T-cell (primary cell): ENCODE data around the gene CYS1. TPM values are rescaled to one million over a fixed set of nuclear protein-coding genes. Genes with fewer than 3 reads are reported as not detected.
"Not testable (repeated sequence)": the region's sequence is repeated elsewhere in the genome, so short reads cannot be mapped to it uniquely, and the experiment has no call there.

Source experiments
- ATAC-seq, 4 experiments: fragments of 200-7000 bp in 3 of 4; fragments of 150-1000 bp in 1 of 4; cut with Tn5 transposase; replicated peaks in 1 of 4; 1 replicate in 3 of 4; 2 replicates in 1 of 4; pipeline ENCODE4 v1.10.0; 2021; ENCODE audit warnings: moderate library complexity in 3 of 4, mild to moderate bottlenecking in 2 of 4, moderate number of reproducible peaks in 1 of 4
- CTCF ChIA-PET, 2 donors: fragments of 300-600 bp; sonication (Branson Sonifier 250); formaldehyde crosslinking; loops; one replicate each; lab custom pipeline; 2022; ENCODE audit warnings: antibody characterized with exemption in 2 of 2; lab: Charles Lee
- POLR2A ChIA-PET, 2 donors: fragments of 300-600 bp; sonication (Branson Sonifier 250); formaldehyde crosslinking; loops; one replicate each; lab custom pipeline; 2022; ENCODE audit warnings: antibody characterized with exemption in 2 of 2; lab: Charles Lee
- DNase-seq, 35 experiments: peaks; one replicate each; pipeline versions ENCODE4 v3.0.0 to v3.0.0-alpha.2; 2013 to 2023
- H3K27ac ChIP-seq: one replicate; pipeline ENCODE4 v1.5.1; 2013; ENCODE audit warnings: low read length
- H3K27me3 ChIP-seq, 2 experiments: replicated peaks in 1 of 2; 1 replicate in 1 of 2; 2 replicates in 1 of 2; pipeline versions ENCODE4 v1.6.1 to v1.7.0; 2013; ENCODE audit warnings: low read length in 1 of 2, mixed read lengths in 1 of 2; ENCODE audit not compliant: control insufficient read depth in 2 of 2, insufficient read depth in 2 of 2; ENCODE audit errors: extremely low read depth in 1 of 2
- H3K36me3 ChIP-seq, 2 donors: 1 replicate in 1 of 2; 2 replicates in 1 of 2; pipeline versions ENCODE4 v1.6.1 to v1.7.0; 2013; ENCODE audit warnings: low read length in 1 of 2; ENCODE audit not compliant: control insufficient read depth in 2 of 2, insufficient read depth in 1 of 2; ENCODE audit errors: extremely low read depth in 1 of 2
- H3K4me1 ChIP-seq, 2 experiments: 1 replicate in 1 of 2; 2 replicates in 1 of 2; pipeline versions ENCODE4 v1.6.1 to v1.7.0; 2013; ENCODE audit warnings: low read length in 2 of 2, mixed read lengths in 1 of 2; ENCODE audit not compliant: insufficient read depth in 2 of 2, control insufficient read depth in 1 of 2; ENCODE audit errors: extremely low read depth in 1 of 2
- H3K4me3 ChIP-seq, 2 donors: 1 replicate in 1 of 2; 2 replicates in 1 of 2; pipeline versions ENCODE4 v1.5.1 to v1.7.0; 2013; ENCODE audit warnings: mild to moderate bottlenecking in 2 of 2, low read length in 1 of 2, moderate library complexity in 1 of 2; ENCODE audit not compliant: control insufficient read depth in 1 of 2; ENCODE audit errors: extremely low read depth in 1 of 2
- H3K9me3 ChIP-seq: 2 replicates; pipeline ENCODE4 v1.7.0; 2013
- H3K27ac Mint-ChIP-seq, 2 donors: one replicate each; pipeline ENCODE4 v1.8.0; 2020 to 2021; ENCODE audit warnings: mild to moderate bottlenecking in 2 of 2, mixed read lengths in 2 of 2
- H3K27me3 Mint-ChIP-seq, 2 donors: one replicate each; pipeline ENCODE4 v1.8.0; 2021 to 2022; ENCODE audit warnings: mixed read lengths in 2 of 2
- H3K36me3 Mint-ChIP-seq: one replicate; pipeline ENCODE4 v1.8.0; 2021; ENCODE audit warnings: mixed read lengths
- H3K4me1 Mint-ChIP-seq, 3 donors: one replicate each; pipeline ENCODE4 v1.8.0; 2020 to 2022; ENCODE audit warnings: mixed read lengths in 3 of 3, mild to moderate bottlenecking in 1 of 3
- H3K4me3 Mint-ChIP-seq, 3 donors: one replicate each; pipeline ENCODE4 v1.8.0; 2020 to 2022; ENCODE audit warnings: mild to moderate bottlenecking in 3 of 3, mixed read lengths in 3 of 3, moderate library complexity in 3 of 3
- H3K9me3 Mint-ChIP-seq, 3 donors: one replicate each; pipeline ENCODE4 v1.8.0; 2020 to 2022; ENCODE audit warnings: mixed read lengths in 3 of 3
- WGBS: methylation state at CpG from one replicate; pipeline ENCODE4 v1.1.5; 2013; ENCODE audit warnings: missing lambda C conversion rate; ENCODE audit not compliant: insufficient coverage; 5-methylcytosine and 5-hydroxymethylcytosine counted together
- total RNA-seq, 35 experiments: library from RNA in 6 of 35; stranded (reverse) in 6 of 35; fragments of 120-200 nt in 1 of 35; gene quantifications; one replicate each; pipeline versions ENCODE4 v1.2.1 to v1.2.4 and lab custom pipeline; 2013 to 2026

Gene CYS1
- total RNA-seq, 5 donors from 2014 or later (not counting 1 experiment from before 2014, with no cell fraction given) = not detected

GRCh38 chr2:10119601-10120157, 39.5 kb upstream of the CYS1 start:
- Mint-ChIP-seq H3K4me1 (peaks cover 33 to 41% (median 37%) of the 10 kb centered on the region in 3 donors), H3K9me3 (no peaks in the 10 kb centered on the region), H3K27ac (peak overlapping the region in 1 of 2 donors; percentile 92), H3K36me3 (no peaks in the 10 kb centered on the region), H3K4me3 (peak overlapping the region; percentile 88 to 97 (median 88)), H3K27me3 (peaks cover 10 to 13% of the 10 kb centered on the region in 2 donors)
- H3K4me1 ChIP-seq = peaks cover 17 to 48% of the 10 kb centered on the region in 2 experiments
- H3K27me3 ChIP-seq = peaks cover 0 to 16% of the 10 kb centered on the region in 2 experiments
- no peak overlapping the region for H3K27ac ChIP-seq
- H3K4me3 ChIP-seq = peak overlapping the region in 1 of 2 donors; percentile 79
- DNase-seq (no peak), ATAC-seq (no peak)
- WGBS = 77% methylated on average over 7 of the region's 14 CpGs
- ChIA-PET CTCF (interaction anchor here (0.6 to 2.6 kb wide), 3 partner anchors 25 to 315 kb away, joined by 3 to 16 read pairs (median 4); no protein-coding TSS in a partner anchor), POLR2A (interaction anchor here in 1 of 2 donors (0.5 kb wide), 1 partner anchor 557 kb away, joined by 4 read pairs; no protein-coding TSS in a partner anchor)
- H3K36me3 ChIP-seq = no peaks in the 10 kb centered on the region
- no peaks in the 10 kb centered on the region for H3K9me3 ChIP-seq

- Mint-ChIP-seq H3K4me3 (no peak overlapping the region), H3K27me3 (peaks cover 9 to 10% of the 10 kb centered on the region in 2 donors), H3K4me1 (peaks cover 28 to 35% (median 30%) of the 10 kb centered on the region in 3 donors), H3K9me3 (no peaks in the 10 kb centered on the region), H3K36me3 (no peaks in the 10 kb centered on the region), H3K27ac (no peak overlapping the region)
- CTCF ChIA-PET = interaction anchor here in 1 of 2 donors (1.1 kb wide), 1 partner anchor 290 kb away, joined by 5 read pairs; no protein-coding TSS in a partner anchor
- ATAC-seq = no peak
- Histone ChIP-seq H3K4me1 (peaks cover 17 to 45% of the 10 kb centered on the region in 2 experiments), H3K27ac (no peak overlapping the region), H3K9me3 (no peaks in the 10 kb centered on the region), H3K36me3 (no peaks in the 10 kb centered on the region), H3K4me3 (no peak overlapping the region), H3K27me3 (peaks cover 0 to 13% of the 10 kb centered on the region in 2 experiments)
- no CpG with 5 or more reads among the region's 3 CpGs for WGBS
- no peak for DNase-seq
- POLR2A ChIA-PET = interaction anchor here in 1 of 2 donors (0.5 kb wide), 1 partner anchor 558 kb away, joined by 4 read pairs; no protein-coding TSS in a partner anchor
Measured at GRCh38 chr2:10119027-10119325, 38.8 kb upstream of the CYS1 start.

DNA sequence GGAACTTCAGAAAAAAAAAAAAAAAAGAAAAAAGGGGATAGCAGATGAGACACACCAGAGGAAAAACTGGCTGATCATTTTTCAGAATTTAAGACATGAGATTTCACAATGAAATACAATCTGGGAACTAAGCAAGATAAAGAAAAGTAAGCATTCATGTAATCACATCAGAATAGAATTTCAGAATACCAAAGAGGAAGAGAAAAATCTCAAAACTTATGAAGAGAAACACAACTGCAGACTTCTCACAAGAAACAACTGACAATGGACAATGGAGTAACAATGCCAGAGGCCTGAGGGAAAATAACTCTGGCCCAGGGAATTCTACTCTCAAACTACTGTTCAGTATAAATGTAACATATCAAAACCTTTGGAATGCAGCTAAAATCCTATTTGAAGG, 29.1 kb upstream of the CYS1 start:
- POLR2A ChIA-PET = no interaction called here
- H3K9me3 ChIP-seq = no peaks in the 10 kb centered on the region
- H3K36me3 ChIP-seq = no peaks in the 10 kb centered on the region
- H3K4me1 ChIP-seq = no peaks in the 10 kb centered on the region
- no peak overlapping the region for H3K27ac ChIP-seq
- DNase-seq = no peak
- CTCF ChIA-PET = interaction anchor here in 1 of 2 donors (0.7 kb wide), 1 partner anchor 231 kb away, joined by 8 read pairs; no protein-coding TSS in a partner anchor
- H3K9me3 Mint-ChIP-seq = peaks cover 0 to 6% (median 6%) of the 10 kb centered on the region in 3 donors
- H3K27ac Mint-ChIP-seq = no peak overlapping the region
- no peak for ATAC-seq
- H3K4me3 ChIP-seq = no peak overlapping the region
- H3K36me3 Mint-ChIP-seq = peaks cover 4% of the 10 kb centered on the region
- H3K27me3 ChIP-seq = peaks cover 0 to 3% of the 10 kb centered on the region in 2 experiments
- no peak overlapping the region for H3K4me3 Mint-ChIP-seq
- H3K27me3 Mint-ChIP-seq = no peaks in the 10 kb centered on the region
- H3K4me1 Mint-ChIP-seq = no peaks in the 10 kb centered on the region

- H3K4me3 ChIP-seq, ATAC-seq, H3K4me1 ChIP-seq, POLR2A ChIA-PET, H3K36me3 ChIP-seq, H3K27ac Mint-ChIP-seq, DNase-seq, H3K36me3 Mint-ChIP-seq, H3K27me3 ChIP-seq, H3K27ac ChIP-seq, CTCF ChIA-PET, H3K4me3 Mint-ChIP-seq, H3K9me3 ChIP-seq, H3K4me1 Mint-ChIP-seq, H3K27me3 Mint-ChIP-seq, H3K9me3 Mint-ChIP-seq: not testable (repeated sequence)
Measured at GRCh38 chr2:10104906-10105305, 24.7 kb upstream of the CYS1 start.

DNA sequence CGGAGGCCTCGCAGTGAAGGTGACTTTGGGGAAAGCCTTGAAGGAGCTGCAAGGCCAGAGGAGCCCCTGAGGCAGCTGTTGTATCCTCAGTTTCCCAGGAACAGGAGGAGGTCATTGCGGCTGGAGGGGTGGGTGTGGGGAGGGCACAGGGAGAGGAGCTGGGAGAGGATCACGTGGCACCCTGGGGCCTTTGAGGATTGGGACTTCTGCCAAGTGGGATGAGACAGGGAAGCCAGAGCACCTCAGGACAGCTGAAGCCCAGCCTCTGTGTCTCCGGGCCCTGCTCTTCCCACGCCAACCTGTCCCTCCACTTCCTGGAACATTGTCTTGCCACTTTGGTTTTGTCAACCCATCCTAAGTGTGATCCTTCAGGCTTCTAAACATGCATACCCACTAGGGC, 23.0 kb upstream of the CYS1 start:
- Histone ChIP-seq H3K4me3 (no peak overlapping the region), H3K4me1 (no peaks in the 10 kb centered on the region), H3K36me3 (no peaks in the 10 kb centered on the region), H3K27me3 (peaks cover 0 to 7% of the 10 kb centered on the region in 2 experiments), H3K27ac (no peak overlapping the region), H3K9me3 (no peaks in the 10 kb centered on the region)
- Mint-ChIP-seq H3K4me3 (no peak overlapping the region), H3K4me1 (no peaks in the 10 kb centered on the region), H3K27ac (no peak overlapping the region), H3K27me3 (peaks cover 4% of the 10 kb centered on the region in 2 donors), H3K36me3 (peaks cover 4% of the 10 kb centered on the region), H3K9me3 (peaks cover 0 to 6% (median 6%) of the 10 kb centered on the region in 3 donors)
- ChIA-PET CTCF (interaction anchor here in 1 of 2 donors (0.5 to 0.7 kb wide), 2 partner anchors 68 to 73 kb away, joined by 3 to 4 read pairs; no protein-coding TSS in a partner anchor), POLR2A (interaction anchor here in 1 of 2 donors (0.6 kb wide), 1 partner anchor 454 kb away, joined by 5 read pairs; no protein-coding TSS in a partner anchor)
- DNase-seq (no peak), ATAC-seq (no peak)
- WGBS = 91% methylated on average over 5 of the region's 6 CpGs

- peaks cover 0 to 16% of the 10 kb centered on the region in 2 experiments for H3K27me3 ChIP-seq
- Mint-ChIP-seq H3K4me1 (no peaks in the 10 kb centered on the region), H3K4me3 (no peak overlapping the region), H3K36me3 (no peaks in the 10 kb centered on the region), H3K27me3 (peaks cover 9 to 14% of the 10 kb centered on the region in 2 donors), H3K27ac (no peak overlapping the region), H3K9me3 (peaks cover 0 to under 1% (median 0%) of the 10 kb centered on the region in 3 donors)
- no peaks in the 10 kb centered on the region for H3K36me3 ChIP-seq
- no peak for ATAC-seq
- POLR2A ChIA-PET = no interaction called here
- CTCF ChIA-PET = no interaction called here
- 52% methylated on average over 3 of the region's 7 CpGs for WGBS
- DNase-seq = no peak
- no peak overlapping the region for H3K4me3 ChIP-seq
- no peaks in the 10 kb centered on the region for H3K9me3 ChIP-seq
- H3K27ac ChIP-seq = no peak overlapping the region
- peaks cover 0 to 4% of the 10 kb centered on the region in 2 experiments for H3K4me1 ChIP-seq
Measured at GRCh38 chr2:10101491-10101890, 21.3 kb upstream of the CYS1 start.
